K562 (cell line): ENCODE measurements around the gene CMIP. TPM values are rescaled to one million over a fixed set of nuclear protein-coding genes. Genes with fewer than 3 reads are reported as not detected.

Experiments used
- ATAC-seq: fragments of 200-7000 bp; cut with Tn5 transposase; 3 replicates; pipeline ENCODE4 v1.9.1; 2020; ENCODE audit warnings: moderate library complexity
- BruUV-seq: library from RNA; stranded (reverse); fragments of 400-500 nt; replicated peaks from 2 replicates; lab custom pipeline; 2021; lab: Mats Ljungman, UMichigan
- CTCF ChIA-PET: fragments of 300-600 bp; formaldehyde crosslinking; extraction: SDS; loops from one replicate; lab custom pipeline; 2021; ENCODE audit warnings: low intra/inter-chr PET ratio; lab: Yijun Ruan, JAX
- POLR2A ChIA-PET: fragments of 300-600, 350-650 bp; sonication (Branson Sonifier 250); formaldehyde crosslinking; extraction: SDS; loops from one replicate; lab custom pipeline; 2021; ENCODE audit warnings: antibody characterized with exemption, inconsistent platforms; lab: Yijun Ruan, JAX
- DNase-seq, 4 experiments: peaks; one replicate each; pipeline versions ENCODE4 v3.0.0 to v3.0.0-alpha.2; 2011 to 2018; ENCODE audit warnings: low spot score in 3 of 4, mixed read lengths in 3 of 4; ENCODE audit errors: extremely low read depth in 1 of 4
- FAIRE-seq: peaks from 2 replicates; lab custom pipeline; 2011; peaks lifted over from hg19 to GRCh38; lab: Jason Lieb, UNC
- H2AFZ ChIP-seq: 2 replicates; pipeline ENCODE4 v1.6.0; 2011; ENCODE audit warnings: low read depth, low read length, control low read depth, inconsistent platforms
- H3K27ac ChIP-seq: fragments of 200-600 bp; 3 replicates; pipeline ENCODE4 v1.8.0; 2011; ENCODE audit warnings: low read depth, mild to moderate bottlenecking, control low read depth, inconsistent platforms, low read length, moderate library complexity, mixed read lengths; ENCODE audit errors: extremely low read depth
- H3K27me3 ChIP-seq, 2 experiments: fragments of 300-600 bp in 1 of 2; 2 replicates in 1 of 2; 3 replicates in 1 of 2; pipeline versions ENCODE4 v1.6.0 to v1.8.0; 2011; ENCODE audit warnings: inconsistent platforms in 2 of 2, low read length in 2 of 2, mild to moderate bottlenecking in 1 of 2, mixed read lengths in 1 of 2, moderate library complexity in 1 of 2; ENCODE audit not compliant: control insufficient read depth in 2 of 2, insufficient read depth in 2 of 2
- H3K36me3 ChIP-seq: fragments of 300-600 bp; 3 replicates; pipeline ENCODE4 v1.8.0; 2011; ENCODE audit warnings: mild to moderate bottlenecking, low read length, inconsistent platforms; ENCODE audit not compliant: control insufficient read depth, insufficient read depth
- H3K4me1 ChIP-seq, 2 experiments: fragments of 200-600 bp in 1 of 2; replicated peaks in 1 of 2; 2 replicates in 1 of 2; 3 replicates in 1 of 2; pipeline versions ENCODE4 v1.5.1 to v1.8.0; 2011; ENCODE audit warnings: inconsistent platforms in 2 of 2, low read length in 2 of 2, mild to moderate bottlenecking in 1 of 2, mixed read lengths in 1 of 2, moderate library complexity in 1 of 2; ENCODE audit not compliant: control insufficient read depth in 2 of 2, insufficient read depth in 2 of 2
- H3K4me2 ChIP-seq: 2 replicates; pipeline ENCODE4 v1.6.1; 2011; ENCODE audit warnings: low read length, control low read depth, inconsistent platforms, mixed read lengths; ENCODE audit not compliant: insufficient read depth
- H3K4me3 ChIP-seq: fragments of 200-600 bp; sonication (generic), shearing (Covaris generic); 2 replicates; pipeline ENCODE4 v1.5.1; 2016; ENCODE audit warnings: control low read depth, inconsistent platforms
- H3K79me2 ChIP-seq: fragments of 200-600 bp; 3 replicates; pipeline ENCODE4 v1.8.0; 2011; ENCODE audit warnings: low read length, inconsistent platforms; ENCODE audit not compliant: control insufficient read depth, insufficient read depth
- H3K9ac ChIP-seq, 2 experiments: 2 replicates each; pipeline versions ENCODE4 v1.6.0 to v1.6.1; 2011; ENCODE audit warnings: low read depth in 2 of 2, low read length in 2 of 2, control low read depth in 1 of 2, inconsistent platforms in 1 of 2, mild to moderate bottlenecking in 1 of 2, mixed read lengths in 1 of 2; ENCODE audit not compliant: insufficient read depth in 1 of 2
- H3K9me1 ChIP-seq: one replicate; pipeline ENCODE4 v1.6.0; 2011; ENCODE audit warnings: inconsistent platforms, mild to moderate bottlenecking, low read length, moderate library complexity; ENCODE audit not compliant: control insufficient read depth, insufficient read depth
- H3K9me3 ChIP-seq: replicated peaks from 2 replicates; pipeline ENCODE4 v1.5.1; 2011; ENCODE audit warnings: low read depth, low read length, inconsistent platforms; ENCODE audit not compliant: control insufficient read depth, insufficient read depth
- H4K20me1 ChIP-seq: replicated peaks from 2 replicates; pipeline ENCODE4 v1.6.1; 2011; ENCODE audit warnings: low read length, inconsistent platforms, mixed read lengths; ENCODE audit not compliant: control insufficient read depth, insufficient read depth
- ADNP ChIP-seq: fragments of 200-800 bp; sonication (Bioruptor generic); IDR thresholded peaks from 2 replicates; pipeline ENCODE4 v1.6.1; 2016; ENCODE audit warnings: missing genetic modification characterization, missing compliant biosample characterization
- BCOR ChIP-seq: fragments of 450-650 bp; IDR thresholded peaks from 2 replicates; pipeline ENCODE4 v1.6.1; 2016
- CHD4 ChIP-seq: fragments of 200-600 bp; sonication (generic); IDR thresholded peaks from 3 replicates; pipeline ENCODE4 v1.6.1; 2012; ENCODE audit warnings: low read depth, mild to moderate bottlenecking, mixed read lengths, low read length, inconsistent platforms; ENCODE audit not compliant: insufficient read depth, insufficient replicate concordance, poor library complexity, severe bottlenecking
- GABPA ChIP-seq: fragments of 200-800 bp; sonication (Bioruptor generic); conservative IDR thresholded peaks from 2 replicates; pipeline ENCODE4 v1.6.1; 2016; ENCODE audit warnings: low read depth, missing genetic modification characterization, missing compliant biosample characterization
- GABPB1 ChIP-seq: sonication (generic); formaldehyde crosslinking; IDR thresholded peaks from 2 replicates; pipeline ENCODE4 v1.8.0; 2022; ENCODE audit warnings: mild to moderate bottlenecking, missing genetic modification reagents
- GTF2E2 ChIP-seq: fragments of 200-800 bp; sonication (Bioruptor generic); IDR thresholded peaks from 2 replicates; pipeline ENCODE4 v1.6.1; 2016; ENCODE audit warnings: missing genetic modification characterization, missing compliant biosample characterization
- KDM1A ChIP-seq, 2 experiments: fragments of 450-650 bp; IDR thresholded peaks; 2 replicates each; pipeline ENCODE4 v1.6.1; 2016; ENCODE audit warnings: mild to moderate bottlenecking in 2 of 2
- LARP7 ChIP-seq: fragments of 450-650 bp; IDR thresholded peaks from 2 replicates; pipeline ENCODE4 v1.6.1; 2016
- RBM25 ChIP-seq: fragments of 200-400 bp; formaldehyde crosslinking; IDR thresholded peaks from 2 replicates; pipeline ENCODE4 v1.6.1; 2018; ENCODE audit warnings: low read length, low read depth, moderate library complexity; ENCODE audit not compliant: severe bottlenecking
- SMARCA5 ChIP-seq: fragments of 450-650 bp; IDR thresholded peaks from 2 replicates; pipeline ENCODE4 v1.6.1; 2016
- SP1 ChIP-seq: sonication (generic); formaldehyde crosslinking; IDR thresholded peaks from 2 replicates; pipeline ENCODE4 v1.8.1; 2022; ENCODE audit warnings: mild to moderate bottlenecking, missing genetic modification reagents
- ZBTB8A ChIP-seq: fragments of 450-650 bp; IDR thresholded peaks from 2 replicates; pipeline ENCODE4 v1.6.1; 2018; ENCODE audit warnings: mild to moderate bottlenecking, moderate library complexity; ENCODE audit not compliant: partially characterized antibody
- ZNF143 ChIP-seq: sonication (generic); formaldehyde crosslinking; IDR thresholded peaks from 2 replicates; pipeline ENCODE4 v1.9.0; 2022; ENCODE audit warnings: mild to moderate bottlenecking, missing genetic modification reagents
- ZNF274 ChIP-seq: IDR thresholded peaks from 2 replicates; pipeline ENCODE4 v1.6.1; 2011; ENCODE audit warnings: low read depth, mild to moderate bottlenecking, low read length, moderate library complexity, borderline replicate concordance
- ZNF3 ChIP-seq: fragments of 250-450 bp; sonication (Bioruptor Pico); IDR thresholded peaks from 2 replicates; pipeline ENCODE4 v1.5.0; 2021; ENCODE audit warnings: mild to moderate bottlenecking, moderate library complexity
- ZNF586 ChIP-seq: fragments of 450-650 bp; formaldehyde crosslinking; conservative IDR thresholded peaks from 2 replicates; pipeline ENCODE4 v1.4.0; 2020; ENCODE audit warnings: mild to moderate bottlenecking, moderate library complexity
- WGBS: fragments of 100-300 bp; shearing (Covaris generic); methylation state at CpG from one replicate; pipeline ENCODE4 v1.1.6; 2016; ENCODE audit warnings: low coverage, mixed read lengths; ENCODE audit not compliant: insufficient coverage; ENCODE audit errors: missing lambda C conversion rate; 5-methylcytosine and 5-hydroxymethylcytosine counted together
- in situ Hi-C: fragments of 300-500 bp; cut with MboI; formaldehyde crosslinking; loops from 4 replicates; pipeline ENCODE4 v1.15.0; 2018; ENCODE audit warnings: inconsistent platforms, mixed read lengths
- intact Hi-C: fragments of 100-400 bp; cut with micrococcal nuclease; formaldehyde crosslinking; loops from 2 replicates; pipeline ENCODE4 v1.14.2; 2022
- polyA plus RNA-seq, 8 experiments: library from polyadenylated mRNA; depleted of rRNA in 4 of 8; stranded (reverse) in 5 of 8; unstranded in 3 of 8; fragments of >200 nt; fragmentation: Nextera tagmentation in 2 of 8; fragmentation: Illumina TruSeq in 1 of 8; extraction: Ambion mirVana in 2 of 8; extraction: Trizol in 1 of 8; gene quantifications; 2 replicates each; pipeline versions ENCODE4 v1.2.1 to v1.2.3, GENCODE V29; 2011 to 2014; ENCODE audit warnings: inconsistent platforms in 1 of 8, missing spikeins in 1 of 8
- total RNA-seq, 7 experiments: library from RNA; depleted of rRNA in 6 of 7; stranded (reverse); fragments of >200 nt in 6 of 7; fragmentation: Illumina TruSeq in 2 of 7; extraction: Trizol in 2 of 7; gene quantifications; 2 replicates each; pipeline versions ENCODE4 v1.2.1 to v1.2.3, GENCODE V29; 2011 to 2021; ENCODE audit warnings: low replicate concordance in 1 of 7
- TF ChIP-seq, protein P1 (sequence below): fragments of 450-650 bp; IDR thresholded peaks from 2 replicates; pipeline ENCODE4 v1.6.1; 2016
- TF ChIP-seq, protein P2 (sequence below): fragments of 450-650 bp; formaldehyde crosslinking; IDR thresholded peaks from 2 replicates; pipeline ENCODE4 v1.4.0; 2022; ENCODE audit warnings: missing genetic modification characterization

Gene CMIP
- total and polyA plus RNA-seq, 9 of the 15 experiments (the other 6 are each of a cell fraction or from before 2014, with no cell fraction given), result 0.94 to 82.5 (median 10.3) TPM

DNA sequence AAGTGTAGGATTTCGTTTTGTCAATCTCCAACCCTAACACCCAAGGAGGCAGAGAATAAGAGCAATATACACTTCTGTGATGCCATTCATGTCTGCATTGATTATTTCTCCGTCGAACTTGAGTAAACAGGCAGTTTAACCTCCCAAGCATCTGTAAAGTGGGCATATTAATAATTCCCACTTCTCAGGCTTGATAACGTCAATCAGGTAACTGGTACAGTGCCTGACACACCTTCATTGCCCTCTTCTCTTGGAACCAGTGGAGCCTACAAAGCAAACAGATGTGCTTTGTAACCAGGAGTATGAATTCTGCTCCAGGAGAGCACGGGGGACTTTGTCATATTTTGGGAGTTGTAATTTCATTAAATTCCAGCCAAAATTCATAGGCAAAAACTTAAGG is 302.0 kb downstream of the CMIP start:
- Histone ChIP-seq H4K20me1 (no peaks in the 10 kb centered on the region), H3K36me3 (no peaks in the 10 kb centered on the region), H2AFZ (peak overlapping the region; percentile 95), H3K4me3 (peak overlapping the region; percentile 19), H3K9me1 (no peaks in the 10 kb centered on the region), H3K9me3 (peaks cover 6% of the 10 kb centered on the region), H3K4me1 (peaks cover 20 to 27% of the 10 kb centered on the region in 2 experiments), H3K27me3 (no peaks in the 10 kb centered on the region), H3K4me2 (peak overlapping the region; percentile 75), H3K27ac (no peak overlapping the region), H3K79me2 (no peaks in the 10 kb centered on the region), H3K9ac (peak overlapping the region in 1 of 2 experiments; percentile 6; a peak in 1 of 4 replicates)
- TF ChIP-seq, protein P1, sequence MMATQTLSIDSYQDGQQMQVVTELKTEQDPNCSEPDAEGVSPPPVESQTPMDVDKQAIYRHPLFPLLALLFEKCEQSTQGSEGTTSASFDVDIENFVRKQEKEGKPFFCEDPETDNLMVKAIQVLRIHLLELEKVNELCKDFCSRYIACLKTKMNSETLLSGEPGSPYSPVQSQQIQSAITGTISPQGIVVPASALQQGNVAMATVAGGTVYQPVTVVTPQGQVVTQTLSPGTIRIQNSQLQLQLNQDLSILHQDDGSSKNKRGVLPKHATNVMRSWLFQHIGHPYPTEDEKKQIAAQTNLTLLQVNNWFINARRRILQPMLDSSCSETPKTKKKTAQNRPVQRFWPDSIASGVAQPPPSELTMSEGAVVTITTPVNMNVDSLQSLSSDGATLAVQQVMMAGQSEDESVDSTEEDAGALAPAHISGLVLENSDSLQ, result 0 out of 2 replicates have a peak, but pooled peaks have one; percentile 1
- TF ChIP-seq RBM25 (peak; percentile 76), ADNP (tag) (peak; percentile 45; the same call in 1 of the 2 replicates), BCOR (peak; percentile 75; the same call in 1 of the 2 replicates), ZNF586 (CRISPR knock-in tag) (no peak), SP1 (CRISPR knock-in tag) (peak; percentile 3; the same call in 1 of the 2 replicates), LARP7 (no peak), GABPB1 (peak; percentile 5; the same call in 1 of the 2 replicates), SMARCA5 (peak; percentile 35; the same call in 1 of the 2 replicates), ZBTB8A (no peak), KDM1A (IDR thresholded peaks at IDR 0.05) (peak in 1 of 2 experiments; percentile 47; a peak in 1 of 4 replicates), GABPA (tag) (peak; percentile 71), GTF2E2 (tag) (0 out of 2 replicates have a peak, but pooled peaks have one; percentile 15), ZNF143 (CRISPR knock-in tag) (no peak), ZNF3 (CRISPR knock-in tag) (peak; percentile 65), CHD4 (peak; percentile 49), ZNF274 (no peak)
- TF ChIP-seq, protein P2, sequence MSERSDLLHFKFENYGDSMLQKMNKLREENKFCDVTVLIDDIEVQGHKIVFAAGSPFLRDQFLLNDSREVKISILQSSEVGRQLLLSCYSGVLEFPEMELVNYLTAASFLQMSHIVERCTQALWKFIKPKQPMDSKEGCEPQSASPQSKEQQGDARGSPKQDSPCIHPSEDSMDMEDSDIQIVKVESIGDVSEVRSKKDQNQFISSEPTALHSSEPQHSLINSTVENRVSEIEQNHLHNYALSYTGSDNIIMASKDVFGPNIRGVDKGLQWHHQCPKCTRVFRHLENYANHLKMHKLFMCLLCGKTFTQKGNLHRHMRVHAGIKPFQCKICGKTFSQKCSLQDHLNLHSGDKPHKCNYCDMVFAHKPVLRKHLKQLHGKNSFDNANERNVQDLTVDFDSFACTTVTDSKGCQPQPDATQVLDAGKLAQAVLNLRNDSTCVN, result no peak
- FAIRE-seq (peak; percentile 19), ATAC-seq (no peak; the same call in 2 of the 3 replicates), DNase-seq (no peak)
- no TSS peak for BruUV-seq
- intact Hi-C loops (no loop called here), in situ Hi-C loops (loop anchor here (25.0 kb wide), 2 partner anchors 734 to 1209 kb away; partner anchors contain the start of genes CENPN, CMC2 and DYNLRB2)
- 20% methylated on average over 5 of the region's 5 CpGs for WGBS
- ChIA-PET POLR2A (no interaction called here), CTCF (no interaction called here)
